ENCODE results near the gene ZNF526.

Gene ZNF526

DNA sequence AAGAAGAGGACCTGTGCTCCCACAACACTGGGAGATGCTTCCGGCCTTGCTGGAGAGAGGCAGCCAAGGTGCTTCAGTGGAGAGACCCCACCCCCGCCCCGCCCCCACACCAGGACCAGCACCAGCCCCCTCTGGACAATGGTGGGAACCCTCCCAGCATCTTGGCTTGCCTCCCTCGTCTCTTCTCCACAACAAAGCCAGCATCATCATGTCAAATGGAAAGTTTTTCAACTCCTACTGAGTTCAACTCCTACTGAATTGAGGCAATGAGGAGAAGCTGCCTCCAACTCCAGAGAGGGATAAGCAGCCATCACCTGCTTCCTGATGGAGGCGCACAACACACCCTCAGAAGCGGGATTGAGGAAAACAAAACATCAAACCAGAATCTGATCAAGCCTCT is 15.4 kb upstream of the ZNF526 start:
- no peak for TF ChIP-seq EP300 (IDR thresholded peaks at IDR 0.05; ENCODE audit: borderline replicate concordance)
- TF ChIP-seq YY1 (IDR thresholded peaks at IDR 0.05; ENCODE audit: low read depth), result no peak

- TF ChIP-seq MAX (IDR thresholded peaks at IDR 0.05), result no peak
- no peak for TF ChIP-seq EGR1 (IDR thresholded peaks at IDR 0.05)
- no peak for TF ChIP-seq NFIC (IDR thresholded peaks at IDR 0.05)
- TF ChIP-seq, protein P1, sequence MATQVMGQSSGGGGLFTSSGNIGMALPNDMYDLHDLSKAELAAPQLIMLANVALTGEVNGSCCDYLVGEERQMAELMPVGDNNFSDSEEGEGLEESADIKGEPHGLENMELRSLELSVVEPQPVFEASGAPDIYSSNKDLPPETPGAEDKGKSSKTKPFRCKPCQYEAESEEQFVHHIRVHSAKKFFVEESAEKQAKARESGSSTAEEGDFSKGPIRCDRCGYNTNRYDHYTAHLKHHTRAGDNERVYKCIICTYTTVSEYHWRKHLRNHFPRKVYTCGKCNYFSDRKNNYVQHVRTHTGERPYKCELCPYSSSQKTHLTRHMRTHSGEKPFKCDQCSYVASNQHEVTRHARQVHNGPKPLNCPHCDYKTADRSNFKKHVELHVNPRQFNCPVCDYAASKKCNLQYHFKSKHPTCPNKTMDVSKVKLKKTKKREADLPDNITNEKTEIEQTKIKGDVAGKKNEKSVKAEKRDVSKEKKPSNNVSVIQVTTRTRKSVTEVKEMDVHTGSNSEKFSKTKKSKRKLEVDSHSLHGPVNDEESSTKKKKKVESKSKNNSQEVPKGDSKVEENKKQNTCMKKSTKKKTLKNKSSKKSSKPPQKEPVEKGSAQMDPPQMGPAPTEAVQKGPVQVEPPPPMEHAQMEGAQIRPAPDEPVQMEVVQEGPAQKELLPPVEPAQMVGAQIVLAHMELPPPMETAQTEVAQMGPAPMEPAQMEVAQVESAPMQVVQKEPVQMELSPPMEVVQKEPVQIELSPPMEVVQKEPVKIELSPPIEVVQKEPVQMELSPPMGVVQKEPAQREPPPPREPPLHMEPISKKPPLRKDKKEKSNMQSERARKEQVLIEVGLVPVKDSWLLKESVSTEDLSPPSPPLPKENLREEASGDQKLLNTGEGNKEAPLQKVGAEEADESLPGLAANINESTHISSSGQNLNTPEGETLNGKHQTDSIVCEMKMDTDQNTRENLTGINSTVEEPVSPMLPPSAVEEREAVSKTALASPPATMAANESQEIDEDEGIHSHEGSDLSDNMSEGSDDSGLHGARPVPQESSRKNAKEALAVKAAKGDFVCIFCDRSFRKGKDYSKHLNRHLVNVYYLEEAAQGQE (IDR thresholded peaks at IDR 0.05; ENCODE audit: low read depth), result no peak
- TF ChIP-seq EP300 (IDR thresholded peaks at IDR 0.05; ENCODE audit: borderline replicate concordance), result no peak
- TF ChIP-seq TEAD4 (IDR thresholded peaks at IDR 0.05), result no peak
- no peak for TF ChIP-seq CREB1 (IDR thresholded peaks at IDR 0.05; ENCODE audit: low read depth)
- TF ChIP-seq YY1 (IDR thresholded peaks at IDR 0.05; ENCODE audit: low read depth), result no peak
Observed at GRCh38 chr19:42206871-42207755, 13.0 kb upstream of the ZNF526 start.

GRCh38 chr19:42207767-42208271 is 12.3 kb upstream of the ZNF526 start:
- TF ChIP-seq EGR1 (IDR thresholded peaks at IDR 0.05), result no peak
- TF ChIP-seq NFIC (IDR thresholded peaks at IDR 0.05), result no peak
- no peak for TF ChIP-seq CREB1 (IDR thresholded peaks at IDR 0.05; ENCODE audit: low read depth)
- TF ChIP-seq ZBTB7A (IDR thresholded peaks at IDR 0.05; ENCODE audit: low read depth), result no peak
- TF ChIP-seq TCF12 (IDR thresholded peaks at IDR 0.05; ENCODE audit: low read depth), result no peak
- no peak for TF ChIP-seq EP300 (IDR thresholded peaks at IDR 0.05; ENCODE audit: borderline replicate concordance)

GRCh38 chr19:42208612-42209011 is 11.5 kb upstream of the ZNF526 start:
- no peak for TF ChIP-seq CREB1 (IDR thresholded peaks at IDR 0.05; ENCODE audit: low read depth)
- TF ChIP-seq EP300 (IDR thresholded peaks at IDR 0.05; ENCODE audit: borderline replicate concordance), result no peak
- TF ChIP-seq, protein P2, sequence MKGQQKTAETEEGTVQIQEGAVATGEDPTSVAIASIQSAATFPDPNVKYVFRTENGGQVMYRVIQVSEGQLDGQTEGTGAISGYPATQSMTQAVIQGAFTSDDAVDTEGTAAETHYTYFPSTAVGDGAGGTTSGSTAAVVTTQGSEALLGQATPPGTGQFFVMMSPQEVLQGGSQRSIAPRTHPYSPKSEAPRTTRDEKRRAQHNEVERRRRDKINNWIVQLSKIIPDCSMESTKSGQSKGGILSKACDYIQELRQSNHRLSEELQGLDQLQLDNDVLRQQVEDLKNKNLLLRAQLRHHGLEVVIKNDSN (IDR thresholded peaks at IDR 0.05), result no peak
- no peak for TF ChIP-seq RAD21 (IDR thresholded peaks at IDR 0.05; ENCODE audit: low read depth)
- TF ChIP-seq TEAD4 (IDR thresholded peaks at IDR 0.05), result no peak
- no peak for TF ChIP-seq YY1 (IDR thresholded peaks at IDR 0.05; ENCODE audit: low read depth)
- TF ChIP-seq FOXM1 (IDR thresholded peaks at IDR 0.05; ENCODE audit: borderline replicate concordance, low read depth), result no peak
- no peak for TF ChIP-seq TCF12 (IDR thresholded peaks at IDR 0.05; ENCODE audit: low read depth)

- TF ChIP-seq, protein P2 (IDR thresholded peaks at IDR 0.05), result no peak
Observed at GRCh38 chr19:42212886-42213285, 7.2 kb upstream of the ZNF526 start.

- TF ChIP-seq NFIC (IDR thresholded peaks at IDR 0.05), result no peak
- no peak for TF ChIP-seq TAF1 (IDR thresholded peaks at IDR 0.05; ENCODE audit: low read depth)
- TF ChIP-seq CREB1 (IDR thresholded peaks at IDR 0.05; ENCODE audit: low read depth), result no peak
- no peak for TF ChIP-seq TEAD4 (IDR thresholded peaks at IDR 0.05)
- no peak for TF ChIP-seq ZBTB7A (IDR thresholded peaks at IDR 0.05; ENCODE audit: low read depth)
- TF ChIP-seq, protein P2 (IDR thresholded peaks at IDR 0.05), result no peak
- no peak for TF ChIP-seq TCF12 (IDR thresholded peaks at IDR 0.05; ENCODE audit: low read depth)
- no peak for TF ChIP-seq FOXM1 (IDR thresholded peaks at IDR 0.05; ENCODE audit: borderline replicate concordance, low read depth)
- no peak for TF ChIP-seq EGR1 (IDR thresholded peaks at IDR 0.05)
- TF ChIP-seq CEBPB (IDR thresholded peaks at IDR 0.05), result no peak
- no peak for TF ChIP-seq RAD21 (IDR thresholded peaks at IDR 0.05; ENCODE audit: low read depth)
- TF ChIP-seq, protein P1 (IDR thresholded peaks at IDR 0.05; ENCODE audit: low read depth), result no peak
- TF ChIP-seq YY1 (IDR thresholded peaks at IDR 0.05; ENCODE audit: low read depth), result no peak
- no peak for TF ChIP-seq EP300 (IDR thresholded peaks at IDR 0.05; ENCODE audit: borderline replicate concordance)
- no peak for TF ChIP-seq MAX (IDR thresholded peaks at IDR 0.05)
Observed at GRCh38 chr19:42214810-42215485, 5.2 kb upstream of the ZNF526 start.

Data from Ishikawa (cell line).